ENCODE data around the gene SNRK.

The SNRK gene

GRCh38 chr3:43270078-43270477, 16.3 kb upstream of the SNRK start:
- DNase-seq = no peak

- no peak for DNase-seq
Observed at GRCh38 chr3:43273416-43273815, 12.9 kb upstream of the SNRK start.

- no peak for DNase-seq
Observed at GRCh38 chr3:43279082-43279481, 7.3 kb upstream of the SNRK start.

GRCh38 chr3:43279532-43279931, 6.8 kb upstream of the SNRK start:
- DNase-seq = no peak

GRCh38 chr3:43281020-43281419, 5.3 kb upstream of the SNRK start:
- DNase-seq = no peak

- DNase-seq = no peak
Observed at GRCh38 chr3:43284171-43284570, 2.2 kb upstream of the SNRK start.

GRCh38 chr3:43285644-43286043, 696 bp upstream of the SNRK start:
- DNase-seq = no peak

- DNase-seq = no peak
Observed at GRCh38 chr3:43286841-43287499, 630 bp downstream of the SNRK start.

- DNase-seq = no peak
Observed at GRCh38 chr3:43287500-43287873, 1.1 kb downstream of the SNRK start.

GRCh38 chr3:43288366-43288765, 2.0 kb downstream of the SNRK start:
- DNase-seq = no peak

GRCh38 chr3:43288850-43289249, 2.5 kb downstream of the SNRK start:
- no peak for DNase-seq

- DNase-seq = no peak
Observed at GRCh38 chr3:43289401-43289800, 3.1 kb downstream of the SNRK start.

- no peak for DNase-seq
Observed at GRCh38 chr3:43289841-43290470, 3.6 kb downstream of the SNRK start.

GRCh38 chr3:43290956-43291355, 4.6 kb downstream of the SNRK start:
- no peak for DNase-seq

GRCh38 chr3:43291546-43291945, 5.2 kb downstream of the SNRK start:
- no peak for DNase-seq

GRCh38 chr3:43294975-43295374, 8.6 kb downstream of the SNRK start:
- no peak for DNase-seq

- DNase-seq = no peak
Observed at GRCh38 chr3:43296565-43296964, 10.2 kb downstream of the SNRK start.

GRCh38 chr3:43298292-43298691, 12.0 kb downstream of the SNRK start:
- DNase-seq = no peak

- DNase-seq = no peak
Observed at GRCh38 chr3:43298761-43299160, 12.4 kb downstream of the SNRK start.

GRCh38 chr3:43302116-43302880, 16.0 kb downstream of the SNRK start:
- DNase-seq = no peak

GRCh38 chr3:43304126-43304525, 17.8 kb downstream of the SNRK start:
- DNase-seq = no peak

- no peak for DNase-seq
Observed at GRCh38 chr3:43307226-43307625, 20.9 kb downstream of the SNRK start.

- DNase-seq = no peak
Observed at GRCh38 chr3:43307649-43308048, 21.3 kb downstream of the SNRK start.
